Measurements from ENCODE around the gene OGA. TPM values are rescaled to one million over a fixed set of nuclear protein-coding genes. Genes with fewer than 3 reads are reported as not detected.

The OGA gene
- total RNA-seq, 2 experiments from 2014 or later, result 395 to 416 TPM

DNA sequence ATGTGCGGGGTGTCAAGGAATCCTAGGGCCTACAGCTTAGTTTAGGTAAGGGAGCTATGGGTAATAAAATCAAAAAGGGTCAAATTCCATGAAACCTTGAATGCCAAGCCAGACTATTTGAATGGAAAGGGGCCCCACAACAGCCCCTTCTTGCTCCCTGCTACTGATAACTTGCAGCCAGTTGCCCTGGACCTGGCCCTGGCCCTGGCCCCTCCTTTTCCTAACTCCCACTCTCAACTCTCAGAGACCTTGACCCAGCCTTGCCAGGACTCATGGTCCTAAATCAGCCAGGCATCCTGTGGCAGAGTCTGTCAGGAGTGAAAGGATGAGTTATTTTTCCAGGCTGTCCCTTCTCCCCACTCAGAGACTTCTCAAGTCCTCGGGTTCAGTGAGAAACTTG is 19.5 kb upstream of the OGA start:
- H3K9me3 ChIP-seq (ENCODE audit: control insufficient read depth in 1 of 2, insufficient read depth in 1 of 2, low read length in 2 of 2), result no peaks in the 10 kb centered on the region
- no peaks in the 10 kb centered on the region for H3K36me3 Mint-ChIP-seq (ENCODE audit: low read depth)
- H3K4me3 ChIP-seq (ENCODE audit: low read length), result no peak overlapping the region
- no peak overlapping the region for H3K4me3 Mint-ChIP-seq
- peaks cover 65% of the 10 kb centered on the region for H3K4me1 ChIP-seq (ENCODE audit: insufficient read depth, low read length)
- ChIA-PET CTCF (interaction anchor here (0.7 to 1.6 kb wide), 2 partner anchors 19 to 173 kb away, joined by 3 to 5 read pairs; no protein-coding TSS in a partner anchor), POLR2A (interaction anchor here (16.7 kb wide), 1 partner anchor 21 kb away, joined by 223 read pairs; the partner anchor contains the start of gene OGA)
- ATAC-seq (ENCODE audit: poor library complexity) (no peak), DNase-seq (peak in 1 of 14 experiments; percentile 11)
- peaks cover 5% of the 10 kb centered on the region for H3K27me3 Mint-ChIP-seq
- intact Hi-C loops (cut with DNase I, micrococcal nuclease), result loop anchor here (2.0 to 5.0 kb wide), 2 partner anchors 19 to 410 kb away; partner anchors contain the start of genes GBF1 (in 1 of the 2) and OGA (in 1 of the 2)
- no peaks in the 10 kb centered on the region for H3K9me3 Mint-ChIP-seq
- H3K27me3 ChIP-seq (ENCODE audit: control insufficient read depth in 1 of 2, insufficient read depth in 2 of 2, low read length in 2 of 2), result no peaks in the 10 kb centered on the region
- TF ChIP-seq, protein P1, sequence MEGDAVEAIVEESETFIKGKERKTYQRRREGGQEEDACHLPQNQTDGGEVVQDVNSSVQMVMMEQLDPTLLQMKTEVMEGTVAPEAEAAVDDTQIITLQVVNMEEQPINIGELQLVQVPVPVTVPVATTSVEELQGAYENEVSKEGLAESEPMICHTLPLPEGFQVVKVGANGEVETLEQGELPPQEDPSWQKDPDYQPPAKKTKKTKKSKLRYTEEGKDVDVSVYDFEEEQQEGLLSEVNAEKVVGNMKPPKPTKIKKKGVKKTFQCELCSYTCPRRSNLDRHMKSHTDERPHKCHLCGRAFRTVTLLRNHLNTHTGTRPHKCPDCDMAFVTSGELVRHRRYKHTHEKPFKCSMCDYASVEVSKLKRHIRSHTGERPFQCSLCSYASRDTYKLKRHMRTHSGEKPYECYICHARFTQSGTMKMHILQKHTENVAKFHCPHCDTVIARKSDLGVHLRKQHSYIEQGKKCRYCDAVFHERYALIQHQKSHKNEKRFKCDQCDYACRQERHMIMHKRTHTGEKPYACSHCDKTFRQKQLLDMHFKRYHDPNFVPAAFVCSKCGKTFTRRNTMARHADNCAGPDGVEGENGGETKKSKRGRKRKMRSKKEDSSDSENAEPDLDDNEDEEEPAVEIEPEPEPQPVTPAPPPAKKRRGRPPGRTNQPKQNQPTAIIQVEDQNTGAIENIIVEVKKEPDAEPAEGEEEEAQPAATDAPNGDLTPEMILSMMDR (IDR thresholded peaks at IDR 0.05), result no peak
- no peak overlapping the region for H3K27ac Mint-ChIP-seq
- H3K27ac ChIP-seq (ENCODE audit: low read depth in 1 of 2, low read length in 2 of 2), result no peak overlapping the region
- peaks cover 73% of the 10 kb centered on the region for H3K4me1 Mint-ChIP-seq (ENCODE audit: low read depth)
- no peaks in the 10 kb centered on the region for H3K36me3 ChIP-seq (ENCODE audit: insufficient read depth, low read length)

DNA sequence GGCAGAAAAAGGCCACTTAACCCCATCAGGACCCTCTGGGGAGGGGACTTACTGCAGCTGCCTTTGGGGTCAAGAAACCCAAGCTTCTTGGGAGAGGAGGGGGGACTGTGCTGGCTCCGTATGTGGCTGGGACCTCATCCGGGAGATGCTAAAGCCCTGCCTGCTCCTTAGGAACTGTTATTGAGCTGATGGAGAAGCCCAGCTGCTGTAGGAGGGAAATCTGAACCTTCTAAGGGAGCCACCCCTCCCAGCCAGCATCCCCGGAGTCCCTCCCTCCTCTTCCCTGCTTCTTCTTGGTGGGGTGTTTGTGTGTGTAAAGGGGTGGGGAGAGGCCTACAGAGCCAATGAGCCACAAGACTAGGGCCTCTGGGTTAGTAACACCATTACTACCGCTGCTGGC is 17.1 kb upstream of the OGA start:
- Mint-ChIP-seq H3K27ac (peak overlapping the region; percentile 69), H3K9me3 (no peaks in the 10 kb centered on the region), H3K4me3 (peak overlapping the region; percentile 57), H3K27me3 (peaks cover 5% of the 10 kb centered on the region), H3K36me3 (ENCODE audit: low read depth) (peaks cover 7% of the 10 kb centered on the region), H3K4me1 (ENCODE audit: low read depth) (peaks cover 70% of the 10 kb centered on the region)
- DNase-seq (no peak), ATAC-seq (ENCODE audit: poor library complexity) (no peak)
- no peak overlapping the region for H3K4me3 ChIP-seq (ENCODE audit: low read length)
- no peaks in the 10 kb centered on the region for H3K9me3 ChIP-seq (ENCODE audit: control insufficient read depth in 1 of 2, insufficient read depth in 1 of 2, low read length in 2 of 2)
- TF ChIP-seq, protein P1 (IDR thresholded peaks at IDR 0.05), result no peak
- H3K4me1 ChIP-seq (ENCODE audit: insufficient read depth, low read length), result peaks cover 73% of the 10 kb centered on the region
- no peaks in the 10 kb centered on the region for H3K36me3 ChIP-seq (ENCODE audit: insufficient read depth, low read length)
- CTCF ChIA-PET, result interaction anchor here (0.7 to 2.0 kb wide), 7 partner anchors 17 to 56 kb away, joined by 3 to 21 read pairs (median 5); partner anchors contain the start of genes NPM3 and OGA
- POLR2A ChIA-PET, result interaction anchor here (0.9 to 16.7 kb wide), 3 partner anchors 18 to 316 kb away, joined by 3 to 223 read pairs (median 3); partner anchors contain the start of genes NOLC1 and OGA
- H3K27me3 ChIP-seq (ENCODE audit: control insufficient read depth in 1 of 2, insufficient read depth in 2 of 2, low read length in 2 of 2), result no peaks in the 10 kb centered on the region
- H3K27ac ChIP-seq (ENCODE audit: low read depth in 1 of 2, low read length in 2 of 2), result no peak overlapping the region
- intact Hi-C loops (cut with DNase I, micrococcal nuclease), result loop anchor here in 1 of 2 experiments (5.0 kb wide), 1 partner anchor 412 kb away; the partner anchor contains the start of gene GBF1

DNA sequence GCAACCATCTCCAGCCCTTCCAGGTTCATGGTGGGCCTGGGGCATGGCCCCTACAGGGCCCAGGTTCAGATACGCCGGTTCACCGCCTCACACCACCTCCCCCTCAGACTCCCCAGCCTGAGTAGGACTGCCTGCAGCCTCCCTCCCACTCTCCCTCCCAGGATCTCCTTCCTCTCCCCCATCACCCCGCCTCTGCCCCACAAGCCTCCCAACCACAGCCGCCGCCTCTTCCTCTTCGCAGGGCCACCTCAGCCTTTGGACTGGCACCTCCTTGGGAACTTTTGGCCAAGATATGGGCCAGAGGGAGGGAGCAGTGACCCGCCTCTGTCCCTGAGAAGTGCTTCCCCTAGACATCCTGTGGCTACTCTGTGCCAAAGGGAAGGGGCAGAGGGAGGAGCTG is 16.1 kb upstream of the OGA start:
- Mint-ChIP-seq H3K27ac (peak overlapping the region; percentile 4), H3K9me3 (no peaks in the 10 kb centered on the region), H3K36me3 (ENCODE audit: low read depth) (peaks cover 9% of the 10 kb centered on the region), H3K4me1 (ENCODE audit: low read depth) (peaks cover 69% of the 10 kb centered on the region), H3K27me3 (peaks cover 5% of the 10 kb centered on the region), H3K4me3 (peak overlapping the region; percentile 65)
- DNase-seq, result peak in 4 of 14 experiments; percentile 47 to 64 (median 58)
- Histone ChIP-seq H3K4me1 (ENCODE audit: insufficient read depth, low read length) (peaks cover 72% of the 10 kb centered on the region), H3K27ac (ENCODE audit: low read depth in 1 of 2, low read length in 2 of 2) (no peak overlapping the region), H3K9me3 (ENCODE audit: control insufficient read depth in 1 of 2, insufficient read depth in 1 of 2, low read length in 2 of 2) (no peaks in the 10 kb centered on the region), H3K27me3 (ENCODE audit: control insufficient read depth in 1 of 2, insufficient read depth in 2 of 2, low read length in 2 of 2) (no peaks in the 10 kb centered on the region), H3K4me3 (ENCODE audit: low read length) (no peak overlapping the region), H3K36me3 (ENCODE audit: insufficient read depth, low read length) (no peaks in the 10 kb centered on the region)
- ChIA-PET CTCF (no interaction called here), POLR2A (interaction anchor here (16.7 kb wide), 1 partner anchor 17 kb away, joined by 223 read pairs; the partner anchor contains the start of gene OGA)
- TF ChIP-seq, protein P1 (IDR thresholded peaks at IDR 0.05), result no peak
- ATAC-seq (ENCODE audit: poor library complexity), result no peak
- intact Hi-C loops (cut with DNase I, micrococcal nuclease), result loop anchor here (5.0 kb wide), 3 partner anchors 52 to 283 kb away; partner anchors contain the start of genes NPM3 (in 2 of the 2) and ARMH3 (in 1 of the 2)

Measured in CD4-positive, alpha-beta T cell (primary cell).